ENCODE data around the gene NTN4.
"Not testable (repeated sequence)": the region's sequence is repeated elsewhere in the genome, so short reads cannot be mapped to it uniquely, and the experiment has no call there.

Gene NTN4

DNA sequence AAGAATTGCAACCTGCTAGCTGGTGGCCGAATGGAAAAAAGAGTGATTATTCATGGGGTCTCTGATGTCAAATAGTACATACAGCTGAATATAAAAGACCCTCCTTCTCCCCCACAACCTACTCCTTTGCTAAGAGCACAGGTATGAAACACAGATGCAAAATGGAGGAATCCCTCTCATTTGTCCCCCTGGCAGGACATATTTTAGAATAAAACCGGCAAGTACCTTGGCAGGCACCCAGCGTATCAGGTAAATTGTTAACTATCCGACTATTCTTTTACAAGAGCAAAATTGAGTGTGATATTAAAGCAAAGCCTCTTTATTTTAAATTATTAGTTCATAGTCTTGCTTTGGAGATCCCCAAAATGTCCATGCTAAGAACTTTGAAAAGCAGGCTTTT lies 165.6 kb downstream of the NTN4 start:
- H3K4me3 ChIP-seq (replicated peaks; ENCODE audit: low read depth, low read length) = no peak overlapping the region
- TF ChIP-seq, protein P1, sequence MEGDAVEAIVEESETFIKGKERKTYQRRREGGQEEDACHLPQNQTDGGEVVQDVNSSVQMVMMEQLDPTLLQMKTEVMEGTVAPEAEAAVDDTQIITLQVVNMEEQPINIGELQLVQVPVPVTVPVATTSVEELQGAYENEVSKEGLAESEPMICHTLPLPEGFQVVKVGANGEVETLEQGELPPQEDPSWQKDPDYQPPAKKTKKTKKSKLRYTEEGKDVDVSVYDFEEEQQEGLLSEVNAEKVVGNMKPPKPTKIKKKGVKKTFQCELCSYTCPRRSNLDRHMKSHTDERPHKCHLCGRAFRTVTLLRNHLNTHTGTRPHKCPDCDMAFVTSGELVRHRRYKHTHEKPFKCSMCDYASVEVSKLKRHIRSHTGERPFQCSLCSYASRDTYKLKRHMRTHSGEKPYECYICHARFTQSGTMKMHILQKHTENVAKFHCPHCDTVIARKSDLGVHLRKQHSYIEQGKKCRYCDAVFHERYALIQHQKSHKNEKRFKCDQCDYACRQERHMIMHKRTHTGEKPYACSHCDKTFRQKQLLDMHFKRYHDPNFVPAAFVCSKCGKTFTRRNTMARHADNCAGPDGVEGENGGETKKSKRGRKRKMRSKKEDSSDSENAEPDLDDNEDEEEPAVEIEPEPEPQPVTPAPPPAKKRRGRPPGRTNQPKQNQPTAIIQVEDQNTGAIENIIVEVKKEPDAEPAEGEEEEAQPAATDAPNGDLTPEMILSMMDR (IDR thresholded peaks at IDR 0.05; ENCODE audit: low read length, missing control alignments) = no peak
- DNase-seq (ENCODE audit: low read depth) = no peak

DNA sequence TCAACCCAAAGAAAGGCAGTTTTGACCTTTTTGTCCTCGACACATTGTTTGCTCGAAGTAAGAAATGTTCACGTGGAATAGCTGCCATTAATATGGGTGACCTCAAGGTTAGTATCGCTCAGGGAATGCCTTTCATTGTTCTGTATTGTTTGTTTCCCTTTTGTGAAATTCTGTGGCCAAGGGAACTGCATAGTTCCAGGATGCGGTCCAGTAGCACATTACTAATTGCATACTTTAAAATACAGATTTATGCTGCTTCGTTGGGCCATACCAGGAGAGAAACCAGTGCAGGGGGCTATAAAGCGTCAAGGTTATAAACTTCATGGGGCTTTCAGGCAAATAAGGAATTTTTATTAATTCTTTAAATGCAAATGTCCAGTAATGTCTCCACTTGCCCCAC lies 166.0 kb downstream of the NTN4 start:
- TF ChIP-seq, protein P1 (IDR thresholded peaks at IDR 0.05; ENCODE audit: low read length, missing control alignments) = no peak
- peak; percentile 71 for DNase-seq (ENCODE audit: low read depth)
- H3K4me3 ChIP-seq (replicated peaks; ENCODE audit: low read depth, low read length) = no peak overlapping the region

DNA sequence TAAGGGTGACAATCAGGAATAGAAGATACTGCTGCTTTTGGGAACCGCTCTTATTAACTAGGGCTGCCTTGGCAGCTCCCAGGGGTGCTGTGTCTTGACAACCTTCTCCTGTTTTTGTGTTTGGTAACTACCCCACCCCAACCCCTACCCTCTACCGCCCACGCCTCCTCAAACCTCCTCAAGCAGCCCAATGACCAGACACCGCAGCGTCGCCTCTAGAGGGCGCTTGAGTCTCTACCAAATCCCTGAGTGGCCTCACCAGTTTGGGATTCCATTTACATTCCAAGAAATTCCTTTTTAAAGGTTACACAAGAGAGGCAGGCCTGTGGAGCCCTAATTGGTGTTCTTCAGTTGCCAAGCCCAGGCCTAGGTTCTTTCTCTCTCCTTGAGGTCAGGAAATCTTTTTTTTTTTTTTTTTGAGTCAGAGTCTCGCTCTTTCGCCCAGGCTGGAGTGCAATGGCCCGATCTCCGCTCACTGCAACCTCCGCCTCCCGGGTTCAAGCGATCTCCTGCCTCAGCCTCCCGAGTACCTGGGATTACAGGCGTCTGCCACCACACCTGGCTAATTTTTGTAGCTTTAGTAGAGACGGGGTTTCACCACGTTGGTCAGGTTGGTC lies 166.9 kb downstream of the NTN4 start:
- H3K4me3 ChIP-seq (replicated peaks; ENCODE audit: low read depth, low read length) = no peak overlapping the region
- TF ChIP-seq, protein P1 (IDR thresholded peaks at IDR 0.05; ENCODE audit: low read length, missing control alignments) = peak; percentile 81
- DNase-seq (ENCODE audit: low read depth) = peak; percentile 93

DNA sequence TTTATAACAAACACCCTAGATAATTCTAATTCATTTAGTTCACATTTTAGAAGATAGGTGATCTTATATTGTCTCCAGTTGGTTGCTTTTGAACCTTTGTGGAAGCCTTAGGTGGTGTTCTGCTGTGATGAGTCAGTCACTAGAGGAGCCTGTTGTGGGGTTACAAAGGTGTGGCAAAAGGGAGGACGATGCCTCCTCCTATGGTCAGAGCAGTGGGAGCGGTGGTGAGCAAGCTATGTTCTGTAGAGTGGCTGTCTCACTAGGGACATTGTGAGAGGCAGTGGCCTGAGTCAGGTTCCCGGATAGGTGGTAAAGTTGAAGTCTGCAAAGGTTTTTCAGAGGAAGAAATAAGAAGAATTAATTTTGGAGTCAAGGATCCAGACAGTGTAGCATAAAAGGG lies 167.7 kb downstream of the NTN4 start:
- DNase-seq (ENCODE audit: low read depth) = no peak
- H3K4me3 ChIP-seq (replicated peaks; ENCODE audit: low read depth, low read length) = no peak overlapping the region
- TF ChIP-seq, protein P1 (IDR thresholded peaks at IDR 0.05; ENCODE audit: low read length, missing control alignments) = no peak

DNA sequence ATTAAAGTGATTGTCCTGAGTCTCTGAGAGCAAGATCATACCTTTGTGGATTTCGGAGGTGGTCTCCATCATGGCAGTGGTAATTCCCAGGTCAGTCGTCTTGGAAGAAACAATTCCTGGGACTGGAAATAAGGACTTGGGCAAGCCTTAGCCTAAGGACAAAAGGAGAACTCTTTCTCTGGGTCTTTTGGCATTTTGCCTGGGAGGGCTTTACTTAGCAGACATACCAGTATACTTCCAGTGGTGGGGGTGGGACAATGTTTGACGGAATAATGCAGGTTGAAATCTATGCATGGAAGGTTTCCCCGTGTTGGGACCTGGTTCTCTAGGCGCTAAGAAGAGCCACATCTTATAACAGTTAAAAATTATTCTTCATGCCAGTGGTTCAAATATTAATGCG lies 168.8 kb downstream of the NTN4 start:
- no peak for DNase-seq (ENCODE audit: low read depth)
- no peak overlapping the region for H3K4me3 ChIP-seq (replicated peaks; ENCODE audit: low read depth, low read length)
- TF ChIP-seq, protein P1 (IDR thresholded peaks at IDR 0.05; ENCODE audit: low read length, missing control alignments) = no peak

DNA sequence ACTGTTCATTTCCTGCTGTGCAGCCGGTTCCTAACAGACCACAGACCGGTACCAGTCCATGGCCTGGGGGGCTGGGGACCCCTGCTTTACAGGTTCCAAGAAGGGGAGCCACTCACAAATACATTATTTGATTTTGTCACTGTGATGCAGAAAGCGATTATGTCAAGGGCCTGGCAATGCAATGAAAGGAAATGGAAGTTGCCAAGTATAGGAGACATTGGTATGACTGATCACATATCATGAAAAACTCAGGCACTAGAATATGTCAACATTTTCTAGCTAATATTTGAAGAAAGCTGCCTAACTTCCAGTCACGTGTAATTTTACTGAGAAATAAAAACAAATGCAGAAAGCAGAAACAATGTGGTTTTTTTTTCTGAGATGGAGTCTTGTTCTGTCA lies 170.4 kb downstream of the NTN4 start:
- no peak for DNase-seq (ENCODE audit: low read depth)
- no peak overlapping the region for H3K4me3 ChIP-seq (replicated peaks; ENCODE audit: low read depth, low read length)
- TF ChIP-seq, protein P1 (IDR thresholded peaks at IDR 0.05; ENCODE audit: low read length, missing control alignments) = no peak

DNA sequence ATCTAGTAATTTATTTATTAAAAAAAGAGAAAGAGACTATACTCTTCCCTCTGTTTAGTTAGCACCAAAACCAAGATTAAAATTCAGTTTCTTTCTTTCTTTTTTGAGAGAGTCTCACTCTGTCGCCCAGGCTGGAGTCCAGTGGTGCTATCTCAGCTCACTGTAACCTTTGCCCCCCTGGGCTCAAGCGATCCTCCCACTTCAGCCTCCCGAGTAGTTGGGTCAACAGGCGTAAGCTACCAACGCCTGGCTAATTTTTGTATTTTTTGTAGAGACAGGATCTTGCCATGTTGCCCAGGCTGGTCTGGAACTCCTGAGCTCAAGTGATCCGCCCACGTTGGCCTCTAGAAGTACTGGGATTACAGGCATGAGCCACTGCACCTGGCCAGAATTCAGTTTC lies 174.1 kb downstream of the NTN4 start:
- H3K4me3 ChIP-seq (replicated peaks; ENCODE audit: low read depth, low read length); DNase-seq (ENCODE audit: low read depth): not testable (repeated sequence)

All from fibroblast of pulmonary artery (primary cell).